Adrenal gland (tissue), 5 donors: ENCODE measurements around the gene RPS23.

Experiments used
- POLR2A ChIP-seq, 2 donors: fragments of 450-650 bp; IDR thresholded peaks; one replicate each; pipeline ENCODE4 v1.6.1; 2017; ENCODE audit warnings: antibody characterized with exemption in 2 of 2, mild to moderate bottlenecking in 2 of 2, moderate library complexity in 1 of 2
- TF ChIP-seq, protein P1 (sequence below), 6 experiments: fragments of 450-650 bp in 4 of 6; fragments of 200-600 bp in 2 of 6; sonication (generic) in 1 of 6; IDR thresholded peaks; 1 replicate in 5 of 6; 2 replicates in 1 of 6; pipeline versions ENCODE4 v1.5.1 to v1.8.0; 2016 to 2021; ENCODE audit warnings: antibody characterized with exemption in 6 of 6, mild to moderate bottlenecking in 2 of 6, moderate library complexity in 1 of 6
- donor health status: DM: no; HTN: no; CAD: no.

DNA sequence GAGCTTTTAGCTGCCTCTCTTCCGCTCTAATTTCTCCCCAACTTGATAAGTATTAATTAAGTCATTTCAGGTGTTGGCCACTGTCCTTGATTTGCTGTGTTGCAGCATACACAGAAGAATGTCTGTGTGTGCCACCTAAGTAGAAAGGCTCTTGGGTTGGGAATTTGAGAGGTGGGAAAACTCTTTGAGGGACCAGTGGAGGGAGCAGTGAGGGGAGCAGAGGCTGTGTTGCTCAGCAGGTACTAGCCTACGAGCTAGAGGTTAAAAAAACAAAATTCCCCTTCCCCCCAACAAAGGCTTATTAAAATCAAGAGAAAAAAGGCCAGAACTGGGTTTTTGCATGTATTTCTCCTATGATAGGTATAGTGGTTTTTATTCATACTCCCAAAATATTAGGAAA is 20.9 kb downstream of the RPS23 start:
- TF ChIP-seq, protein P1, sequence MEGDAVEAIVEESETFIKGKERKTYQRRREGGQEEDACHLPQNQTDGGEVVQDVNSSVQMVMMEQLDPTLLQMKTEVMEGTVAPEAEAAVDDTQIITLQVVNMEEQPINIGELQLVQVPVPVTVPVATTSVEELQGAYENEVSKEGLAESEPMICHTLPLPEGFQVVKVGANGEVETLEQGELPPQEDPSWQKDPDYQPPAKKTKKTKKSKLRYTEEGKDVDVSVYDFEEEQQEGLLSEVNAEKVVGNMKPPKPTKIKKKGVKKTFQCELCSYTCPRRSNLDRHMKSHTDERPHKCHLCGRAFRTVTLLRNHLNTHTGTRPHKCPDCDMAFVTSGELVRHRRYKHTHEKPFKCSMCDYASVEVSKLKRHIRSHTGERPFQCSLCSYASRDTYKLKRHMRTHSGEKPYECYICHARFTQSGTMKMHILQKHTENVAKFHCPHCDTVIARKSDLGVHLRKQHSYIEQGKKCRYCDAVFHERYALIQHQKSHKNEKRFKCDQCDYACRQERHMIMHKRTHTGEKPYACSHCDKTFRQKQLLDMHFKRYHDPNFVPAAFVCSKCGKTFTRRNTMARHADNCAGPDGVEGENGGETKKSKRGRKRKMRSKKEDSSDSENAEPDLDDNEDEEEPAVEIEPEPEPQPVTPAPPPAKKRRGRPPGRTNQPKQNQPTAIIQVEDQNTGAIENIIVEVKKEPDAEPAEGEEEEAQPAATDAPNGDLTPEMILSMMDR (IDR thresholded peaks at IDR 0.05): no peak
- TF ChIP-seq POLR2A (IDR thresholded peaks at IDR 0.05): no peak
